Stimulated activated CD8-positive, alpha-beta memory T cell treated with anti-CD3 and anti-CD28 coated beads, Interleukin-4, amount 100 ng/mL, for 48 hours (primary cell): ENCODE measurements around the gene COL6A2.
"Not testable (repeated sequence)": the region's sequence is repeated elsewhere in the genome, so short reads cannot be mapped to it uniquely, and the experiment has no call there.

Experiments used
- DNase-seq: peaks from one replicate; pipeline ENCODE4 v3.0.0-alpha.2; 2020

COL6A2 gene

GRCh38 chr21:46128106-46128932, 30.4 kb downstream of the COL6A2 start:
- no peak for DNase-seq

DNA sequence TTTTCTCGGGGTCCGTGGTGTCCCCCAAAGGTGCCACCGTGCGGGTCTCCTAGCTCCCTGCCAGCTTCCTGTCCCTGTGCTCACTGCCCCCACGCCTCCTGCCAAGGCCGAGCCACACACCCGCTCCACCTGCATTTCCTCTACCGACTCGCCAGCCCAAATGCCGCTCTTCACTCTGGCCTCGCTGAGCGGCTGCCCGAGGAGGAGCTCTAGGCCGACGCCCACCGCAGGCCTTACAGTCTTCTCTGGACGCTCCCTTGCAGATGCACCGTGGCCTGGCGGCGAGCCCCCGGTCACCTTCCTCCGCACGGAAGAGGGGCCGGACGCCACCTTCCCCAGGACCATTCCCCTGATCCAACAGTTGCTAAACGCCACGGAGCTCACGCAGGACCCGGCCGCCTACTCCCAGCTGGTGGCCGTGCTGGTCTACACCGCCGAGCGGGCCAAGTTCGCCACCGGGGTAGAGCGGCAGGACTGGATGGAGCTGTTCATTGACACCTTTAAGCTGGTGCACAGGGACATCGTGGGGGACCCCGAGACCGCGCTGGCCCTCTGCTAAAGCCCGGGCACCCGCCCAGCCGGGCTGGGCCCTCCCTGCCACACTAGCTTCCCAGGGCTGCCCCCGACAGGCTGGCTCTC, 31.1 kb downstream of the COL6A2 start:
- no peak for DNase-seq

GRCh38 chr21:46129846-46130651, 32.1 kb downstream of the COL6A2 start:
- DNase-seq = no peak

DNA sequence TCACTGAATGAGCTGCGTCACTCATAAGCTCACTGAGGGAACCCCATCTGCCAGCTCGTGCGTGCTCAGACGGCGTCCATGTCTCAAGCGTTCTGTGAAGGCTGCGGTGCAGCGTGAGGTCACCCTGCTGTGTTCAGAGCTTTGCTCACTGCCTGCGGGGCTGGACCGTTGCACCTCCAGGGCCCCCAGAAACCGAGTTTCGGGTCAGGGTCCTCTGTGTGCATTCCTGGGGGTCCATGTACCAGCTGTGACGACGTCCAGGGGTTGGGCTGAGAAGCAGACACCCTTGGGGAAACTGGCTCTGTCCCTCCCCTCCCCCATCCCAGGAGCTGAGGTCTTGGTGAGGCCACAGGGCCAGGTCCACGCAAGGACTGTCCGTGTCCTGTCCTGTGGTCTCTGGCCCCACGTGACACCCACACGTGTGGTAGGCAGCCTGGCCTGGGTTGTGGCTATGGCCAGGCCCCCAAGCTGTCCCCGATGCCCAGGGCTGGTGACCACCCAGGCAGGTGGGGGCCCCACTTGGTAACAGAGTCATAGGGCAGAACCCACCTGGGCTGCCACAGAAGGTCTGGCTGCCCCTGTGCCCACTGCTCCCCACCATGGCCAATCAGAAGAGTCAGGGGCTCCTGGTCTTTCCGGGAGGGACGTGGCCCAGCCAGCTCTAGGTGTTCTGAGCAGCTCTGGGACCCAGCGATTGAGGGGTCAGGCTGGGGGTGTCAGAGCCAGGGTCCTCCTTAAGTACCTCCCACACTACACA, 33.1 kb downstream of the COL6A2 start:
- no peak for DNase-seq

DNA sequence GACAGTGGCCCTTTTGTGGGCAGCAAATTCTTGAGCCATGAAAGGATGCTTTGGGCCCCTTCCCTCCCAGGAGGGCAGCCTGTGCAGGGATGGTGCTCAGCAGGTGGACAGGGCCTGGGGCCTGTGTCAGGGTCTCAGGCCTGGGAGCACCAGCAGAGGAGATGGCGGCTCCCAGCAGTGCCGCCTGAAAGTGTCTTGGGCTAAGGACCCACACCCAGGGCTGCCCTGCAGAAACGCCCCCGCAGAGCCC, 33.6 kb downstream of the COL6A2 start:
- DNase-seq = no peak

DNA sequence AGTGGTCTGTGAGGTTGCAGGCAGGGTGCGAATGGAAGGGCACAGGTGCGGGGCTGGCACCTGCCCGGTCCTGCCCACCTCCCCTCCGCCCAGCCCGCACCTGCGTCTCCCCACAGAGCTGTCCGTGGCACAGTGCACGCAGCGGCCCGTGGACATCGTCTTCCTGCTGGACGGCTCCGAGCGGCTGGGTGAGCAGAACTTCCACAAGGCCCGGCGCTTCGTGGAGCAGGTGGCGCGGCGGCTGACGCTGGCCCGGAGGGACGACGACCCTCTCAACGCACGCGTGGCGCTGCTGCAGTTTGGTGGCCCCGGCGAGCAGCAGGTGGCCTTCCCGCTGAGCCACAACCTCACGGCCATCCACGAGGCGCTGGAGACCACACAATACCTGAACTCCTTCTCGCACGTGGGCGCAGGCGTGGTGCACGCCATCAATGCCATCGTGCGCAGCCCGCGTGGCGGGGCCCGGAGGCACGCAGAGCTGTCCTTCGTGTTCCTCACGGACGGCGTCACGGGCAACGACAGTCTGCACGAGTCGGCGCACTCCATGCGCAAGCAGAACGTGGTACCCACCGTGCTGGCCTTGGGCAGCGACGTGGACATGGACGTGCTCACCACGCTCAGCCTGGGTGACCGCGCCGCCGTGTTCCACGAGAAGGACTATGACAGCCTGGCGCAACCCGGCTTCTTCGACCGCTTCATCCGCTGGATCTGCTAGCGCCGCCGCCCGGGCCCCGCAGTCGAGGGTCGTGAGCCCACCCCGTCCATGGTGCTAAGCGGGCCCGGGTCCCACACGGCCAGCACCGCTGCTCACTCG, 34.1 kb downstream of the COL6A2 start:
- no peak for DNase-seq

DNA sequence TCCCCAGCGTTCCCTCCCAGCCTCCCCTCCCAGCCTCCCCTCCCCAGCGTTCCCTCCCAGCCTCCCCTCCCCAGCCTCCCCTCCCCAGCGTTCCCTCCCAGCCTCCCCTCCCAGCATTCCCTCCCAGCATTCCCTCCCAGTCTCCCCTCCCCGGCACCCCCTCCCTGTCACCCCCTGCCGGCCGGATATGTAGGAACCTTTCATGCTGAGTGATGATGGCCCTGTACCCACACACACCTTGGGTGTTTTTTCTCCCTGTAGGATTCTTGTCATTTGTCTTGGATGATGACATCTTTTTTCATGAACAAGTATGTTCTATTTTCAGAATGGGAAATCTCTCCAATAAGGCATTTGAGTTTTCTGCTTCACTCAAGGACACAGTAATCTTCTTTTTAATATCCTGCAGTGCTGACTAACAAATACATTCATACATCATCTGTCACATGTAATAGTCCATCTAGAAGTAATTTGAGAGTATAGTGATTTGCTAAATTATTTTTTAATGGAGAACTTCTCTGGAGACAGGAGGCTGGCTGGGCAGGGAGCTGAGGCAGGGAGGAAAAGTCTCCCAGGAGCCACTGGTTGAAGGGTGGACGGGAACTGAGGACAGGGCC, 38.0 kb downstream of the COL6A2 start:
- no peak for DNase-seq

DNA sequence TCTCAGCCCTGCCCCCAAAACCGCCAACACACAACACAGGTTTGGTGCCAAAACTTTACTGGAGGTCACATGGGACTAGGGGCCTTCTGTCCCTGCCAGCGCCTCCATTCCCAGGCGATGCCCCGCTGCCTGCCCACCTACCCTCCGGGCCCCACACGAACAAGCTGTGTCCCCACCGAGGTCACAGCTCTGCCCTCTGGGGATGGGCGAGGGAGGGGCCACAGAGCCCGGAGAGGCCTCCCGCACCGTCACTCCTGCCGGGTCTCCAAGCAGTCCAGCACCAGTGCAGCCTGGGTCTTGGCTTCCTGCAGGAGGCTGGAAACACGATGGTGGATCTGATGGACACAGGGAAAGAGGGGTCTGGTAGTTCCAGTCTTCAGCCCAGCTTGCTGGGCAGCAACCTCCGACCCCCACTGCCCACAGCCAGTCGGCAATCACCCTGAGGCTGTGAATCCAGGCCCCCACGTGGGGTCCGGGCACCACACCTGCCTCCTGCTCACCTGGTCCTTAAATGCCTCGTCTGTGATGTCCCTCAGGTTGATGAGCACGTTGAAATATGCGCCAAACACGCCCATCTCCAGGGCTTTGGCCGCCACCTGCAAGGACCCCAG, 38.9 kb downstream of the COL6A2 start:
- DNase-seq = no peak

DNA sequence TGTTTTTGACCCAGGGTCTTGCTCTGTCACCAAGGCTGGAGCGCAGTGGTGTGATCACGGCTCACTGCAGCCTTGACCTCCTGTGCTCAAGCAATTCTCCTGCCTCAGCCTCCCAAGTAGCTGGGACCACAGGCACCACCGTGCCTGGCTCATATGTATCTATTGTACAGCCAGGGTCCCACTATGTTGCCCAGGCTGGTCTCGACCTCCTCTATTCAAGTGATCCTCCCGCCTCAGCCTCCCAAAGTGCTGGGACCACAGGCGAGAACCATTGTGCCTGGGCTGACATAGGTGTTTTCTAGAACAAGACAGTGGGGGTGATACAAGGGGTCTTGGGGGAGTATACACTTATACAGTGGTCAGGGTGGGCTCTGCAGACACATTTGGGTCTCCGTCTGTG, 40.0 kb downstream of the COL6A2 start:
- no peak for DNase-seq

DNA sequence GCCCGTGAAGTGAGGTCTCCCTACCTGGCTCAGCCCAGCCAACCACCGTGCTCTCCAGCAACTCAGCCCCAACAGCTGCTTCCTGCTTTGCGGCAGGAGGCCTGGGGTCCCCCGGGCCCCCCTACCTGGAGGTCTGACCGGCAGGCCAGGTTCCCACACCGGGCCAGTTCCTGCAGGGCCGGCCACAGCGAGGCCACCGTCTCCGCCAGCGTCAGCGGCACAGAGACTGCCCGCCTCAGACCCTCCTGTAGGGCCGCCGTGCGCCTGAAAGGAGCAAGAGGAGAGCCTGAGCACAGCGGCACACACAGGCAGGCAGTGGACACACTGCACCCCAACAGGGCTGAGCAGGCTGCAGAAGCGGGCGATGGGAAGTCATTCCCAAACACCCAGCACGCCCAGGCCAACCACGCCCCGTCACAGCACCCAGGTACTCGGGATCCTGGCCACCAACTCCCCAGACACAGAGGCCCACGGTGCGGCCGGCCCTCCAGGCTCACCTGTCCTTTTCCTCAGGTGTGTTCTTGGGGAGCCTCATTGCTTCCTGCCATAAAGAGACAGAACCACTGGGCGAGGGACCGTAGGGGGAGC, 40.6 kb downstream of the COL6A2 start:
- no peak for DNase-seq

DNA sequence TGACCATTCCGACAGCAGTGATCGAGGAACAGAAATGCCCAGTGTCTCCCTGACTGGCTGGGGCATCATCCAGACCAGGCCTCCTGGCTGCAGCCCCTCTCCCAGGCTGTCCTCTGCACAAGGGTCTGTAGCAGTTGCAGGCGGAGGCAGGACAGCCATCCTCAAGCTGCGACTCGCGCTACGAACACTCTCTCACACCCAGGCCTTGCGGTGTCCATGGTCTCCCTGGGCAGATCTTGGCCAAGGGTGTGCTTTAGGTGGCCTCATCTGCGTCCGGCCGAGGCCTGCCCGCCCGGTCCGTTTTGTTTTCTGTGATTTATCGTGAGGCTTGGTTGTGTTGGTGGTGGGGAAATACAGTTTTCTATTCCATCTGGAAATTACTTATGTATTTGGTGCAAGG, 41.8 kb downstream of the COL6A2 start:
- DNase-seq = no peak

GRCh38 chr21:46140352-46141003, 42.6 kb downstream of the COL6A2 start:
- not testable (repeated sequence) for DNase-seq

- DNase-seq = no peak
Measured at GRCh38 chr21:46141767-46142581, 44.1 kb downstream of the COL6A2 start.

DNA sequence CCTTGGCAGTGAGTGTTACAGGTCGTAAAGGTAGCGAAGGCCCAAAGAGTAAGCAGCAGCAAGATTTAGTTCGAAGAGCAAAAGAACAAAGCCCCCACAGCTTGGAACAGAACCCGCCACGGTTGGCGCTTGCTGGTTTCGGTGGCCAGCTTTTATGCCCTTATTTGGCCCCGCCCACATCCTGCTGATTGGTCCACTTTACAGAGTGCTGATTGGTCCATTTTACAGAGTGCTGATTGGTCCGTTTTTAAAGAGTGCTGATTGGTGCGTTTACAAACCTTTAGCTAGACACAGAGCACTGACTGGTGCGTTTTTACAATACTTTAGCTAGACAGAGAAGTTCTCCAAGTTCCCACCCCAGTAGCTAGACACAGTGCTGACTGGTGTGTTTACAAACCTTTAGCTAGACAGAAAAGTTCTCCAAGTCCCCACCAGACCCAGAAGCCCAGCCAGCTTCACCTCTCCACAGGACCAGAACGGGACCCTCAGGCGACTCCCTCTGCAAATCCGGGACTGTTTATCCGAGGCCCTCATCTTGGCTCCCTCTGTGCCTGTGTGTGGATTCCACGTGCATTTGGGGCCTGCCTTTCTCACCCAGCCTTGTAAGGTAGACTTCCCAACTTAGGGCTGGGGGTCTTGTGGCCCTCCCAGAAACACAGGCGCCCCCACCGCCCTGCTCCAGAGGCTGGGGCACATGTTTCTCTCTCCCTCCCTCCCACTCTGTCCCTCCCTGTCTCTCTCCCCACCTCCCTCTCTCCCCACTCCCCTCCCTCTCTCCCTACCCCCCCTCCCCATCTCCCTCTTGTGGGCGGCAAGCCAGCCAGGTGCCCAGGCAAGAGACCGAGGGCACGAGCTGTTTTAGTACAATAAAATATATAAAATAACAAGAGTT, 44.9 kb downstream of the COL6A2 start:
- peak; percentile 35 for DNase-seq

DNA sequence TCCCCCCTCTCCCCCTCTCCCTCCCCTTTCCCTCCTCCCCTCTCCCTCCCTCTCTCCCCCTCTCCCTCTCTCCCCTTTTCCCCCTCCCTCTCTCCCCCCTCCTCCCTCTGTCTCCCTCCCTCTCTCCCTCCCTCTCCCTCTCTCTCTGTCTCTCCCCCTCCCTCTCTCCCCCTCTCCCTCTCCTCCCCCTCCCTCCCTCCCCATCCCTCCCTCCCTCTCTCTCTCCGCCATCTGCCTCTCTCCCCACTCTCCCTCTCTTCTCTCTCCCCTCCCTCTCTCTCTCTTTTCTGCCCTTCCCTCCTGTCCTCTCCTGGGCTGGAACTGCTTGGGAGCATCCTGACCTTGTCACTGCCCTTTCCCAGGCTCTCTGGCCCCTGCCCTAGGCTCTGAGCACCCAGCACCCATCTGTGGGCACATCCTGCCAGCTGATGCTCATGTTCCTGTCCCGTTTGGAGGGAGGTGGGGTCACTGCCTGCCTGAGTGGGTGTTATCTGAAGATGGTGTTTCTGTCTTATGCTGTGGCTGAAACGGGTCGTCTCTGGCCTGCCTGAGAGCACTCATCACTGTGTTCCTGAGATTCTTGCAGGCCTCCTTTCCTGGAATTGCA, 46.7 kb downstream of the COL6A2 start:
- peak; percentile 51 for DNase-seq

GRCh38 chr21:46145159-46145839, 47.4 kb downstream of the COL6A2 start:
- no peak for DNase-seq
